ENCODE results near the gene TRIM41. TPM values are rescaled to one million over a fixed set of nuclear protein-coding genes. Genes with fewer than 3 reads are reported as not detected.

TRIM41 gene
- total and polyA plus RNA-seq, 9 of the 15 experiments (the other 6 are each of a cell fraction or from before 2014, with no cell fraction given): 1.8 to 47.6 (median 20.9) TPM

DNA sequence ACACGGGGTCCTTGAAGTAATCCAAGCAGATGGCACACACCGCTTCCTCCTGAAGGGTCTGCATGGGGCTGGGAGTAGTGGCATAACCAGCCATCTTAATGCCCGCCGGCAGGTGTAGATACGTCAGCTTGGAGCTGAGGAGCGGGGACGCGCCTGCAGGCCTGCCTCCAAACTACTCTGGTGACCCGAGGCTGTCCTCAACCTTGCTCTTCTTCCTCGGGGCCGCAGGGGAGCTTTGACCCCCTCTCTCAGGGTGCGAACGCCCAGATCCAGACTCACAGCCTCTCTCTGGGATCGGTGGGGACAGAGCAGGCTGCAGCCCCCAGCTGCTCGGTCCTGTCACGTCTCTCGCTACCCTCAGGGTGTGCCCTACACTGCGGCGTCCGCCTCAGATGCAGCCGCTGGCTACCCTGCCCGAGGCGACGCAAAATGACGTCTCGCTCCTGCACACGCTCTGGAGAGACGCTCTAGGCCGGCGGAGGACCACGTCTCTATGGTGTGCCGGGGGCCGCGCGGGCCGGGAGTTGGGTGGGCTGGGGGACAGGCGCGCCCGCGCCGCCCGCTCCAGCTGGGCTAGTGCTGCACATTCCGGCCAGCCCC is 37.7 kb downstream of the TRIM41 start, which contains the start of gene TRIM52 (continued):
- TF ChIP-seq CBX8 (IDR thresholded peaks at IDR 0.05; ENCODE audit: borderline replicate concordance, extremely low read depth, low read depth, low read length, poor library complexity, severe bottlenecking): no peak
- TF ChIP-seq, protein P1, sequence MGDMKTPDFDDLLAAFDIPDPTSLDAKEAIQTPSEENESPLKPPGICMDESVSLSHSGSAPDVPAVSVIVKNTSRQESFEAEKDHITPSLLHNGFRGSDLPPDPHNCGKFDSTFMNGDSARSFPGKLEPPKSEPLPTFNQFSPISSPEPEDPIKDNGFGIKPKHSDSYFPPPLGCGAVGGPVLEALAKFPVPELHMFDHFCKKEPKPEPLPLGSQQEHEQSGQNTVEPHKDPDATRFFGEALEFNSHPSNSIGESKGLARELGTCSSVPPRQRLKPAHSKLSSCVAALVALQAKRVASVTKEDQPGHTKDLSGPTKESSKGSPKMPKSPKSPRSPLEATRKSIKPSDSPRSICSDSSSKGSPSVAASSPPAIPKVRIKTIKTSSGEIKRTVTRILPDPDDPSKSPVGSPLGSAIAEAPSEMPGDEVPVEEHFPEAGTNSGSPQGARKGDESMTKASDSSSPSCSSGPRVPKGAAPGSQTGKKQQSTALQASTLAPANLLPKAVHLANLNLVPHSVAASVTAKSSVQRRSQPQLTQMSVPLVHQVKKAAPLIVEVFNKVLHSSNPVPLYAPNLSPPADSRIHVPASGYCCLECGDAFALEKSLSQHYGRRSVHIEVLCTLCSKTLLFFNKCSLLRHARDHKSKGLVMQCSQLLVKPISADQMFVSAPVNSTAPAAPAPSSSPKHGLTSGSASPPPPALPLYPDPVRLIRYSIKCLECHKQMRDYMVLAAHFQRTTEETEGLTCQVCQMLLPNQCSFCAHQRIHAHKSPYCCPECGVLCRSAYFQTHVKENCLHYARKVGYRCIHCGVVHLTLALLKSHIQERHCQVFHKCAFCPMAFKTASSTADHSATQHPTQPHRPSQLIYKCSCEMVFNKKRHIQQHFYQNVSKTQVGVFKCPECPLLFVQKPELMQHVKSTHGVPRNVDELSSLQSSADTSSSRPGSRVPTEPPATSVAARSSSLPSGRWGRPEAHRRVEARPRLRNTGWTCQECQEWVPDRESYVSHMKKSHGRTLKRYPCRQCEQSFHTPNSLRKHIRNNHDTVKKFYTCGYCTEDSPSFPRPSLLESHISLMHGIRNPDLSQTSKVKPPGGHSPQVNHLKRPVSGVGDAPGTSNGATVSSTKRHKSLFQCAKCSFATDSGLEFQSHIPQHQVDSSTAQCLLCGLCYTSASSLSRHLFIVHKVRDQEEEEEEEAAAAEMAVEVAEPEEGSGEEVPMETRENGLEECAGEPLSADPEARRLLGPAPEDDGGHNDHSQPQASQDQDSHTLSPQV (IDR thresholded peaks at IDR 0.05): no peak
- no peak for TF ChIP-seq ZNF766 (CRISPR knock-in tag; conservative IDR thresholded peaks at IDR 0.05)
- TF ChIP-seq OTX1 (CRISPR knock-in tag; IDR thresholded peaks at IDR 0.05): no peak
- no peak for TF ChIP-seq ZC3H4 (CRISPR knock-in tag; IDR thresholded peaks at IDR 0.05; ENCODE audit: borderline replicate concordance)
- 0 out of 2 replicates have a peak, but pooled peaks have one; percentile 33 for TF ChIP-seq ZNF76 (CRISPR knock-in tag; IDR thresholded peaks at IDR 0.05; ENCODE audit: borderline replicate concordance)
- TF ChIP-seq KLF10 (CRISPR knock-in tag; IDR thresholded peaks at IDR 0.05): no peak
- no peak for TF ChIP-seq RBM39 (optimal IDR thresholded peaks at IDR 0.05; ENCODE audit: low read depth, low read length)
- TF ChIP-seq, protein P2, sequence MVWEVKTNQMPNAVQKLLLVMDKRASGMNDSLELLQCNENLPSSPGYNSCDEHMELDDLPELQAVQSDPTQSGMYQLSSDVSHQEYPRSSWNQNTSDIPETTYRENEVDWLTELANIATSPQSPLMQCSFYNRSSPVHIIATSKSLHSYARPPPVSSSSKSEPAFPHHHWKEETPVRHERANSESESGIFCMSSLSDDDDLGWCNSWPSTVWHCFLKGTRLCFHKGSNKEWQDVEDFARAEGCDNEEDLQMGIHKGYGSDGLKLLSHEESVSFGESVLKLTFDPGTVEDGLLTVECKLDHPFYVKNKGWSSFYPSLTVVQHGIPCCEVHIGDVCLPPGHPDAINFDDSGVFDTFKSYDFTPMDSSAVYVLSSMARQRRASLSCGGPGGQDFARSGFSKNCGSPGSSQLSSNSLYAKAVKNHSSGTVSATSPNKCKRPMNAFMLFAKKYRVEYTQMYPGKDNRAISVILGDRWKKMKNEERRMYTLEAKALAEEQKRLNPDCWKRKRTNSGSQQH (CRISPR knock-in tag; IDR thresholded peaks at IDR 0.05): no peak
- TF ChIP-seq ZZZ3 (IDR thresholded peaks at IDR 0.05): no peak
- TF ChIP-seq, protein P3, sequence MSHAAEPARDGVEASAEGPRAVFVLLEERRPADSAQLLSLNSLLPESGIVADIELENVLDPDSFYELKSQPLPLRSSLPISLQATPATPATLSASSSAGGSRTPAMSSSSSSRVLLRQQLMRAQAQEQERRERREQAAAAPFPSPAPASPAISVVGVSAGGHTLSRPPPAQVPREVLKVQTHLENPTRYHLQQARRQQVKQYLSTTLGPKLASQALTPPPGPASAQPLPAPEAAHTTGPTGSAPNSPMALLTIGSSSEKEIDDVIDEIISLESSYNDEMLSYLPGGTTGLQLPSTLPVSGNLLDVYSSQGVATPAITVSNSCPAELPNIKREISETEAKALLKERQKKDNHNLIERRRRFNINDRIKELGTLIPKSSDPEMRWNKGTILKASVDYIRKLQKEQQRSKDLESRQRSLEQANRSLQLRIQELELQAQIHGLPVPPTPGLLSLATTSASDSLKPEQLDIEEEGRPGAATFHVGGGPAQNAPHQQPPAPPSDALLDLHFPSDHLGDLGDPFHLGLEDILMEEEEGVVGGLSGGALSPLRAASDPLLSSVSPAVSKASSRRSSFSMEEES (CRISPR knock-in tag; IDR thresholded peaks at IDR 0.05): 0 out of 2 replicates have a peak, but pooled peaks have one; percentile 1
- TF ChIP-seq PHTF2 (CRISPR knock-in tag; IDR thresholded peaks at IDR 0.05): no peak
- no peak for TF ChIP-seq SIRT6 (IDR thresholded peaks at IDR 0.05; ENCODE audit: low read depth, low read length)
- no peak for TF ChIP-seq ZNF584 (CRISPR knock-in tag; IDR thresholded peaks at IDR 0.05; ENCODE audit: low read depth)
- peak; percentile 90 for TF ChIP-seq KDM5B (IDR thresholded peaks at IDR 0.05; ENCODE audit: insufficient replicate concordance, low read depth, low read length)
- TF ChIP-seq ZNF830 (CRISPR knock-in tag; IDR thresholded peaks at IDR 0.05): 0 out of 2 replicates have a peak, but pooled peaks have one; percentile 77
- TF ChIP-seq, protein P4, sequence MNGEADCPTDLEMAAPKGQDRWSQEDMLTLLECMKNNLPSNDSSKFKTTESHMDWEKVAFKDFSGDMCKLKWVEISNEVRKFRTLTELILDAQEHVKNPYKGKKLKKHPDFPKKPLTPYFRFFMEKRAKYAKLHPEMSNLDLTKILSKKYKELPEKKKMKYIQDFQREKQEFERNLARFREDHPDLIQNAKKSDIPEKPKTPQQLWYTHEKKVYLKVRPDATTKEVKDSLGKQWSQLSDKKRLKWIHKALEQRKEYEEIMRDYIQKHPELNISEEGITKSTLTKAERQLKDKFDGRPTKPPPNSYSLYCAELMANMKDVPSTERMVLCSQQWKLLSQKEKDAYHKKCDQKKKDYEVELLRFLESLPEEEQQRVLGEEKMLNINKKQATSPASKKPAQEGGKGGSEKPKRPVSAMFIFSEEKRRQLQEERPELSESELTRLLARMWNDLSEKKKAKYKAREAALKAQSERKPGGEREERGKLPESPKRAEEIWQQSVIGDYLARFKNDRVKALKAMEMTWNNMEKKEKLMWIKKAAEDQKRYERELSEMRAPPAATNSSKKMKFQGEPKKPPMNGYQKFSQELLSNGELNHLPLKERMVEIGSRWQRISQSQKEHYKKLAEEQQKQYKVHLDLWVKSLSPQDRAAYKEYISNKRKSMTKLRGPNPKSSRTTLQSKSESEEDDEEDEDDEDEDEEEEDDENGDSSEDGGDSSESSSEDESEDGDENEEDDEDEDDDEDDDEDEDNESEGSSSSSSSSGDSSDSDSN (IDR thresholded peaks at IDR 0.05; ENCODE audit: borderline replicate concordance in 1 of 2, low read depth in 2 of 2, low read length in 2 of 2): no peak

Data from K562 (cell line).